GM12892 (cell line): ENCODE results near the gene ZIC1.

Experiments
- POLR2A ChIP-seq: IDR thresholded peaks from 2 replicates; pipeline ENCODE4 v1.6.1; 2011; ENCODE audit warnings: low read depth, low read length, control low read depth
- POLR2AphosphoS5 ChIP-seq: IDR thresholded peaks from 2 replicates; pipeline ENCODE4 v1.6.1; 2011; ENCODE audit warnings: low read depth, low read length, control low read depth
- TAF1 ChIP-seq: IDR thresholded peaks from 2 replicates; pipeline ENCODE4 v1.6.1; 2011; ENCODE audit warnings: low read depth, mild to moderate bottlenecking, control low read depth, low read length, borderline replicate concordance

GRCh38 chr3:147385059-147386012 lies 23.8 kb upstream of the ZIC1 start:
- no peak for TF ChIP-seq POLR2A
- TF ChIP-seq POLR2AphosphoS5: no peak
- no peak for TF ChIP-seq TAF1
